HUES64 (cell line): Measurements from ENCODE around the gene CDSN.

ENCODE experiments used
- H3K27ac ChIP-seq: 2 replicates; pipeline ENCODE4 v1.7.0; 2013; ENCODE audit warnings: low read depth, low read length, inconsistent platforms
- H3K27me3 ChIP-seq: 2 replicates; pipeline ENCODE4 v1.6.1; 2013; ENCODE audit warnings: mild to moderate bottlenecking, low read length; ENCODE audit not compliant: insufficient read depth
- H3K36me3 ChIP-seq: 2 replicates; pipeline ENCODE4 v1.6.1; 2013; ENCODE audit warnings: mild to moderate bottlenecking, low read length; ENCODE audit not compliant: insufficient read depth
- H3K4me1 ChIP-seq: 2 replicates; pipeline ENCODE4 v1.6.1; 2013; ENCODE audit warnings: mild to moderate bottlenecking, low read length, moderate library complexity; ENCODE audit not compliant: insufficient read depth
- H3K4me3 ChIP-seq: 2 replicates; pipeline ENCODE4 v1.5.1; 2013; ENCODE audit warnings: mild to moderate bottlenecking, low read length, moderate library complexity
- H3K9ac ChIP-seq: 2 replicates; pipeline ENCODE4 v1.6.1; 2013; ENCODE audit warnings: mild to moderate bottlenecking, low read depth, low read length
- H3K9me3 ChIP-seq: 2 replicates; pipeline ENCODE4 v1.6.1; 2013; ENCODE audit warnings: low read depth, low read length; ENCODE audit not compliant: insufficient read depth
- WGBS: fragments of 150-250, 120-280 bp; methylation state at CpG from one replicate; pipeline ENCODE4 v1.1.7; 2013; ENCODE audit warnings: missing lambda C conversion rate; 5-methylcytosine and 5-hydroxymethylcytosine counted together

Gene CDSN

GRCh38 chr6:31114970-31115849 lies 5.0 kb downstream of the CDSN start:
- peaks cover 4% of the 10 kb centered on the region; the same call in 1 of the 2 replicates for H3K27me3 ChIP-seq
- H3K4me1 ChIP-seq, result peaks cover 26% of the 10 kb centered on the region
- H3K9ac ChIP-seq, result no peak overlapping the region
- no peak overlapping the region for H3K4me3 ChIP-seq
- H3K36me3 ChIP-seq, result no peaks in the 10 kb centered on the region
- 75% methylated on average over 8 of the region's 9 CpGs for WGBS
- no peak overlapping the region for H3K27ac ChIP-seq
- H3K9me3 ChIP-seq, result no peaks in the 10 kb centered on the region

- Histone ChIP-seq H3K36me3 (no peaks in the 10 kb centered on the region), H3K27me3 (peaks cover 9% of the 10 kb centered on the region), H3K9me3 (no peaks in the 10 kb centered on the region), H3K27ac (no peak within 1 kb of the TSS), H3K4me1 (peaks cover 28% of the 10 kb centered on the region), H3K9ac (no peak within 1 kb of the TSS), H3K4me3 (no peak within 1 kb of the TSS)
- 50% methylated on average over 3 of the region's 3 CpGs for WGBS
Observed at GRCh38 chr6:31114541-31114878, 5.7 kb downstream of the CDSN start, which contains the start of gene PSORS1C1. Gene PSORS1C1 (plus strand): TSS chr6:31114800. CDS start chr6:31129633, 14,833 bp downstream.

- Histone ChIP-seq H3K36me3 (no peaks in the 10 kb centered on the region), H3K4me3 (no peak overlapping the region), H3K9me3 (no peaks in the 10 kb centered on the region), H3K9ac (no peak overlapping the region), H3K27ac (no peak overlapping the region), H3K27me3 (peaks cover 9% of the 10 kb centered on the region), H3K4me1 (peaks cover 28% of the 10 kb centered on the region)
- WGBS, result 36% methylated on average over 7 of the region's 7 CpGs
Observed at GRCh38 chr6:31113861-31114540, 6.2 kb downstream of the CDSN start.

- 77% methylated on average over 4 of the region's 5 CpGs for WGBS
Observed at GRCh38 chr6:31112478-31112877, 7.8 kb downstream of the CDSN start, which contains the start of gene C6orf15. Gene C6orf15 (minus strand): TSS chr6:31112575. CDS start chr6:31112555, 20 bp downstream.

GRCh38 chr6:31111712-31112111 lies 8.5 kb downstream of the CDSN start:
- H3K27me3 ChIP-seq, result peaks cover 9% of the 10 kb centered on the region
- 86% methylated on average over 13 of the region's 13 CpGs for WGBS
- H3K36me3 ChIP-seq, result no peaks in the 10 kb centered on the region
- no peak overlapping the region for H3K9ac ChIP-seq
- no peak overlapping the region for H3K4me3 ChIP-seq
- peaks cover 28% of the 10 kb centered on the region for H3K4me1 ChIP-seq
- H3K9me3 ChIP-seq, result no peaks in the 10 kb centered on the region
- H3K27ac ChIP-seq, result no peak overlapping the region

More at GRCh38 chr6:31112478-31112877, 7.8 kb downstream of the CDSN start, which contains the start of gene C6orf15:
- Histone ChIP-seq H3K9ac (no peak within 1 kb of the TSS), H3K4me3 (no peak within 1 kb of the TSS), H3K9me3 (no peaks in the 10 kb centered on the region), H3K27me3 (peaks cover 9% of the 10 kb centered on the region), H3K4me1 (peaks cover 28% of the 10 kb centered on the region), H3K27ac (no peak within 1 kb of the TSS), H3K36me3 (no peaks in the 10 kb centered on the region)

- Histone ChIP-seq H3K9ac (no peak overlapping the region), H3K27ac (no peak overlapping the region; the same call in 1 of the 2 replicates), H3K9me3 (no peaks in the 10 kb centered on the region), H3K27me3 (peaks cover 9% of the 10 kb centered on the region), H3K4me3 (no peak overlapping the region), H3K36me3 (no peaks in the 10 kb centered on the region), H3K4me1 (peaks cover 28% of the 10 kb centered on the region)
- WGBS, result 56% methylated on average over 11 of the region's 11 CpGs
Observed at GRCh38 chr6:31110825-31111582, 9.2 kb downstream of the CDSN start.

GRCh38 chr6:31107052-31107451 lies 13.2 kb downstream of the CDSN start:
- Histone ChIP-seq H3K27ac (no peak overlapping the region), H3K27me3 (peaks cover 7% of the 10 kb centered on the region), H3K4me1 (peaks cover 11% of the 10 kb centered on the region), H3K36me3 (no peaks in the 10 kb centered on the region), H3K9ac (no peak overlapping the region), H3K4me3 (no peak overlapping the region), H3K9me3 (no peaks in the 10 kb centered on the region)
- WGBS, result 80% methylated on average over 4 of the region's 4 CpGs

- Histone ChIP-seq H3K27me3 (no peaks in the 10 kb centered on the region), H3K36me3 (no peaks in the 10 kb centered on the region), H3K4me1 (no peaks in the 10 kb centered on the region), H3K9ac (no peak overlapping the region), H3K4me3 (no peak overlapping the region), H3K9me3 (no peaks in the 10 kb centered on the region), H3K27ac (no peak overlapping the region)
- 91% methylated on average over 2 of the region's 2 CpGs for WGBS
Observed at GRCh38 chr6:31103136-31103535, 17.1 kb downstream of the CDSN start.

- Histone ChIP-seq H3K4me1 (no peaks in the 10 kb centered on the region), H3K9ac (no peak overlapping the region), H3K27ac (no peak overlapping the region), H3K9me3 (no peaks in the 10 kb centered on the region), H3K4me3 (no peak overlapping the region), H3K27me3 (no peaks in the 10 kb centered on the region), H3K36me3 (no peaks in the 10 kb centered on the region)
- 94% methylated on average over 2 of the region's 4 CpGs for WGBS
Observed at GRCh38 chr6:31098449-31098938, 21.8 kb downstream of the CDSN start.

- Histone ChIP-seq H3K9me3 (no peaks in the 10 kb centered on the region), H3K4me1 (no peaks in the 10 kb centered on the region), H3K36me3 (no peaks in the 10 kb centered on the region), H3K4me3 (no peak overlapping the region), H3K9ac (no peak overlapping the region), H3K27me3 (no peaks in the 10 kb centered on the region), H3K27ac (no peak overlapping the region)
- 92% methylated on average over 5 of the region's 5 CpGs for WGBS
Observed at GRCh38 chr6:31096656-31097055, 23.6 kb downstream of the CDSN start.
